HepG2 (cell line): Measurements from ENCODE around the gene RFX7. TPM values are rescaled to one million over a fixed set of nuclear protein-coding genes. Genes with fewer than 3 reads are reported as not detected.

Source experiments
- ATAC-seq: fragments of 200-7000 bp; cut with Tn5 transposase; 3 replicates; pipeline ENCODE4 v1.9.1; 2020; ENCODE audit warnings: mild to moderate bottlenecking, moderate library complexity
- BruUV-seq: library from RNA; stranded (reverse); fragments of 400-500 nt; replicated peaks from 2 replicates; lab custom pipeline; 2021; lab: Mats Ljungman, UMichigan
- CTCF ChIA-PET: fragments of 300-600 bp; formaldehyde crosslinking; extraction: SDS; loops from one replicate; lab custom pipeline; 2021; ENCODE audit warnings: low total read pairs, inconsistent platforms, low intra/inter-chr PET ratio; lab: Yijun Ruan, JAX
- POLR2A ChIA-PET: fragments of 350-600 bp; sonication (Branson Sonifier 250); formaldehyde crosslinking; loops from one replicate; lab custom pipeline; 2020; ENCODE audit warnings: antibody characterized with exemption, inconsistent platforms; lab: Yijun Ruan, JAX
- DNase-seq: peaks from one replicate; pipeline ENCODE4 v3.0.0-alpha.2; 2015; ENCODE audit warnings: low spot score
- FAIRE-seq: peaks from 3 replicates; lab custom pipeline; 2011; peaks lifted over from hg19 to GRCh38; lab: Jason Lieb, UNC
- H2AFZ ChIP-seq: one replicate; pipeline ENCODE4 v1.6.1; 2011; ENCODE audit warnings: low read length, inconsistent platforms
- H3K27ac ChIP-seq: fragments of 300-600 bp; 3 replicates; pipeline ENCODE4 v1.8.0; 2011; ENCODE audit warnings: mixed run types, mild to moderate bottlenecking, mixed read lengths, low read length, inconsistent platforms; ENCODE audit not compliant: insufficient read depth; ENCODE audit errors: extremely low read length
- H3K27me3 ChIP-seq, 2 experiments: fragments of 200-600 bp in 1 of 2; 2 replicates in 1 of 2; 3 replicates in 1 of 2; pipeline versions ENCODE4 v1.6.0 to v1.8.0; 2011; ENCODE audit warnings: low read length in 2 of 2, mild to moderate bottlenecking in 2 of 2, moderate library complexity in 2 of 2, inconsistent platforms in 1 of 2; ENCODE audit not compliant: insufficient read depth in 2 of 2, control insufficient read depth in 1 of 2
- H3K36me3 ChIP-seq, 2 experiments: fragments of 200-600 bp in 1 of 2; replicated peaks in 1 of 2; 2 replicates in 1 of 2; 3 replicates in 1 of 2; pipeline versions ENCODE4 v1.5.1 to v1.8.0; 2011; ENCODE audit warnings: low read length in 2 of 2, inconsistent platforms in 1 of 2; ENCODE audit not compliant: insufficient read depth in 2 of 2, control insufficient read depth in 1 of 2
- H3K4me1 ChIP-seq: 2 replicates; pipeline ENCODE4 v1.5.1; 2012; ENCODE audit warnings: low read length, inconsistent platforms; ENCODE audit not compliant: insufficient read depth
- H3K4me2 ChIP-seq: 2 replicates; pipeline ENCODE4 v1.6.0; 2011; ENCODE audit warnings: low read depth, low read length, inconsistent platforms
- H3K4me3 ChIP-seq, 3 experiments: fragments of 200-600 bp in 1 of 3; sonication (generic), shearing (Covaris generic) in 1 of 3; replicated peaks in 1 of 3; 2 replicates each; pipeline ENCODE4 v1.5.1; 2011 to 2016; ENCODE audit warnings: low read length in 3 of 3, inconsistent platforms in 2 of 3, low read depth in 2 of 3, mild to moderate bottlenecking in 2 of 3, control low read depth in 1 of 3, mixed read lengths in 1 of 3; ENCODE audit not compliant: insufficient read depth in 1 of 3
- H3K79me2 ChIP-seq: one replicate; pipeline ENCODE4 v1.6.1; 2011; ENCODE audit warnings: low read length, inconsistent platforms; ENCODE audit not compliant: insufficient read depth
- H3K9ac ChIP-seq: 2 replicates; pipeline ENCODE4 v1.6.0; 2011; ENCODE audit warnings: mild to moderate bottlenecking, low read depth, low read length, inconsistent platforms; ENCODE audit not compliant: insufficient read depth
- H3K9me3 ChIP-seq: 2 replicates; pipeline ENCODE4 v1.5.1; 2012; ENCODE audit warnings: mild to moderate bottlenecking, low read length
- H4K20me1 ChIP-seq: 2 replicates; pipeline ENCODE4 v1.6.0; 2011; ENCODE audit warnings: inconsistent platforms, mild to moderate bottlenecking, low read length, moderate library complexity; ENCODE audit not compliant: insufficient read depth
- ARID4A ChIP-seq: sonication (generic); formaldehyde crosslinking; IDR thresholded peaks from 2 replicates; pipeline ENCODE4 v1.5.0; 2020; ENCODE audit warnings: mild to moderate bottlenecking, missing genetic modification reagents, borderline replicate concordance
- BRCA1 ChIP-seq: sonication (generic); formaldehyde crosslinking; IDR thresholded peaks from 2 replicates; pipeline ENCODE4 v1.4.0; 2020; ENCODE audit warnings: missing genetic modification reagents
- E2F5 ChIP-seq: sonication (generic); formaldehyde crosslinking; conservative IDR thresholded peaks from 2 replicates; pipeline ENCODE4 v1.4.0; 2020; ENCODE audit warnings: missing genetic modification reagents
- GATAD2A ChIP-seq: IDR thresholded peaks from 2 replicates; pipeline ENCODE4 v1.6.1; 2016
- KMT2A ChIP-seq: sonication (generic); formaldehyde crosslinking; IDR thresholded peaks from 2 replicates; pipeline ENCODE4 v1.4.0; 2020; ENCODE audit warnings: missing genetic modification reagents
- RFXAP ChIP-seq: sonication (generic); formaldehyde crosslinking; IDR thresholded peaks from 2 replicates; pipeline ENCODE4 v1.4.0; 2020; ENCODE audit warnings: missing genetic modification reagents, borderline replicate concordance
- ZFP90 ChIP-seq: sonication (generic); formaldehyde crosslinking; IDR thresholded peaks from 2 replicates; pipeline ENCODE4 v1.8.0; 2022; ENCODE audit warnings: missing genetic modification reagents, mild to moderate bottlenecking, inconsistent platforms, borderline replicate concordance
- ZMYM3 ChIP-seq: sonication (generic); formaldehyde crosslinking; IDR thresholded peaks from 2 replicates; pipeline ENCODE4 v1.5.1; 2020; ENCODE audit warnings: mild to moderate bottlenecking, missing genetic modification reagents
- ZNF3 ChIP-seq: IDR thresholded peaks from 2 replicates; pipeline ENCODE4 v1.7.0; 2017; ENCODE audit warnings: inconsistent platforms
- ZNF460 ChIP-seq: sonication (generic); formaldehyde crosslinking; IDR thresholded peaks from 2 replicates; pipeline ENCODE4 v1.5.1; 2020; ENCODE audit warnings: missing genetic modification reagents, mild to moderate bottlenecking, borderline replicate concordance
- ZNF546 ChIP-seq: sonication (generic); formaldehyde crosslinking; conservative IDR thresholded peaks from 2 replicates; pipeline ENCODE4 v1.8.1; 2023; ENCODE audit warnings: mild to moderate bottlenecking, missing genetic modification reagents
- WGBS: methylation state at CpG from one replicate; pipeline ENCODE4 v1.1.6; 2017; ENCODE audit warnings: low lambda C conversion rate; 5-methylcytosine and 5-hydroxymethylcytosine counted together
- in situ Hi-C: cut with HindIII; loops from 2 replicates; pipeline ENCODE4 v1.10.0; 2017; ENCODE audit warnings: low pct_unique_long_range_greater_than_20kb; ENCODE audit not compliant: extremely low pct_ligation_motif_present
- intact Hi-C: fragments of 100-400 bp; cut with micrococcal nuclease; formaldehyde crosslinking; loops from one replicate; pipeline ENCODE4 v1.10.0; 2022; ENCODE audit not compliant: unreplicated experiment
- polyA plus RNA-seq, 8 experiments: library from polyadenylated mRNA; depleted of rRNA in 3 of 8; stranded (reverse) in 7 of 8; unstranded in 1 of 8; fragments of >200 nt; fragmentation: Illumina TruSeq in 4 of 8; extraction: Trizol in 4 of 8; gene quantifications; 2 replicates each; pipeline versions ENCODE4 v1.2.1 to v1.2.3, GENCODE V29; 2011 to 2016; ENCODE audit warnings: low read depth in 4 of 8, missing spikeins in 1 of 8, mixed read lengths in 1 of 8; ENCODE audit not compliant: insufficient read depth in 1 of 8
- total RNA-seq, 5 experiments: library from RNA; depleted of rRNA; stranded (reverse); fragments of >200 nt; fragmentation: Illumina TruSeq; extraction: Trizol; gene quantifications; 2 replicates each; pipeline ENCODE4 v1.2.3, GENCODE V29; 2016; ENCODE audit warnings: low read depth in 1 of 5

The RFX7 gene
- total and polyA plus RNA-seq, 2 of the 13 experiments (the other 11 are each of a cell fraction or from before 2014, with no cell fraction given) = 8.5 to 10.4 TPM

DNA sequence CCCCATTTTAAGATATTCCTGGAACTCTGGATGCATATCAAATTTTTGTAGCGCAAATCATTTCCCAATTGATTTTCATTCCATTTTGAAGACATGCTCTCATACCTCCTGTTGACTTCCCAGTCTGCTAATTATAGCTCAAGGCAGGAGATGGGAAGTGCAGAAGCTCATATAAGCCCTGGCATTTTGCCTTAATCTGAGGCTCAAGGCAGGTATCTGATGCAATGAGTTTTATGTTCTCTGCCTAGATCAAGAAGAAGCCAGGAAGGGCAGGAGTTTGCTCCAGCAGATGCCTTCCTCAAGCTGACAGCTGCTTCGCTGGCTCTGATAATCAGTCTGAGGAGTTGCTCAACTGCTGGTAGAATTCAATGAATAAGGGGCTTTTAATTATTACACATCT lies 184.7 kb downstream of the RFX7 start (continued):
- no peak for TF ChIP-seq RFXAP (CRISPR knock-in tag)

DNA sequence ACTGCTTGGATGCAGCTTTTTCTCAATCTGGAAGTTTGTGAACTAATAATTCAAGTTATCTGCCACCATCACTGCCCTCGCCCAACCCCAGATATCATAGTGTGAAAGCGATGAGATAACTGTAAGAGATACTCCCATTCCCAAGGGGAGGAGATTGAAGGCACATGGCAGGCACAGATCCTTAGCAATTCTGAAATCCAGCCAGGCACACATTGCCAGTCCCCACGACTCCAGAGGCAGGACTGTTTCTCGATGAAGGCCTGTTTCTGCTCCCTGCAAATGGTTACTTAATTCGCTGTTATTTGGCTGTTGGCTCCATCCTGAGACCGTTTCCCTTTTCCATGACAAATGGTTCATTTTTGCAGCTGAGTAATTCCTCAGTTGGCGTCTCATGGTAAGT lies 187.1 kb downstream of the RFX7 start:
- Histone ChIP-seq H3K4me3 (no peak overlapping the region), H3K27ac (no peak overlapping the region), H3K4me1 (no peaks in the 10 kb centered on the region), H2AFZ (no peak overlapping the region), H3K9ac (no peak overlapping the region), H3K36me3 (no peaks in the 10 kb centered on the region), H3K4me2 (no peak overlapping the region), H4K20me1 (no peaks in the 10 kb centered on the region), H3K27me3 (no peaks in the 10 kb centered on the region), H3K9me3 (no peaks in the 10 kb centered on the region), H3K79me2 (no peaks in the 10 kb centered on the region)
- FAIRE-seq (no peak), DNase-seq (no peak), ATAC-seq (no peak)
- no peak for TF ChIP-seq ZNF460 (CRISPR knock-in tag)
- TF ChIP-seq ZMYM3 (CRISPR knock-in tag) = no peak
- no peak for TF ChIP-seq GATAD2A (CRISPR knock-in tag)
- TF ChIP-seq KMT2A = no peak
- no peak for TF ChIP-seq ZFP90
- TF ChIP-seq ZNF3 = no peak
- no peak for TF ChIP-seq ARID4A
- TF ChIP-seq ZNF546 (CRISPR knock-in tag) = no peak
- no peak for TF ChIP-seq BRCA1 (CRISPR knock-in tag)
- TF ChIP-seq E2F5 (CRISPR knock-in tag) = no peak
- intact Hi-C loops (no loop called here), in situ Hi-C loops (no loop called here)
- 64% methylated on average over 7 of the region's 7 CpGs for WGBS
- POLR2A ChIA-PET = no interaction called here
- no TSS peak for BruUV-seq
- CTCF ChIA-PET = no interaction called here
